ENCODE measurements around the gene SEC22A.

SEC22A gene

GRCh38 chr3:123201557-123202427 lies at the start of gene SEC22A:
Gene SEC22A (plus strand): TSS chr3:123201943. CDS start chr3:123209218, 7,275 bp downstream.
- DNase-seq: peak; percentile 93

- DNase-seq: no peak
Measured at GRCh38 chr3:123152687-123153086, 49.1 kb upstream of the SEC22A start.

- no peak for DNase-seq
Measured at GRCh38 chr3:123153125-123154019, 48.4 kb upstream of the SEC22A start.

- DNase-seq: no peak
Measured at GRCh38 chr3:123154020-123154985, 47.4 kb upstream of the SEC22A start.

- DNase-seq: no peak
Measured at GRCh38 chr3:123155471-123156011, 46.2 kb upstream of the SEC22A start.

DNA sequence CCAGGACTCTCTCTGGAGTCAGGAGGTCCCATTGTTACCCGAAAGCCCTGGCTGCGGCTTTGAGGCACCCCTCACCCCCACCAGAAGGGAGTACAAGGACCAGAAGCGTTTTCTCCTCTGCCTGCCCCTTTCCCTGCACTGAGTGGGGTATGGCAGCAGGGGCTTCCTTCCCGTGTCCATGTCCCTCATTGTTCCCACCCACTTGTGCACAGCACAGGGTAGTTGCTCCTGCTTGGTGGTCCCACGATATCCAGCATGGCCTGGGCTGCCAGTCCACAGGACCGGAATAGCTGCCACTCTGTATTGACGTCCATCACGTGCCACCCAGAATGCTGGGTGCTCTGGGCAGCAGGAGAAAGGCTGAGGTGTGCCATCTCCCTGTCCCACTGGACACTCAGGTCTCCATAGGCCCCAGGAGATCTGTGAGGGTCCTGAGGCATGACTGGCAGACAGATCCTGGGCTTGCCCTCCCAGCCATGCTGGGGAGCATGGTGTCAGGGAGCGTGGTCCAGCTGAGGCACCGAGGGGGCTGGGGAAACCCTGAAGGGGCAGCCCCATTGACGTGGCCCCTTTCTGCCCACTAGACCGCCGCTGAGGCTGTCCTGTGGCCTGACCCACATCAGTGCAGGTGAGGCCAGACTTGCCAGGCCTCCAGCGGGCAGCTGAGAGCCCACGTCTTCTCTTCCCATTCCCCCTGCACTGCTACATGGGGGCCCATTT lies 45.3 kb upstream of the SEC22A start:
- no peak for DNase-seq

- no peak for DNase-seq
Measured at GRCh38 chr3:123157209-123157597, 44.5 kb upstream of the SEC22A start.

- DNase-seq: no peak
Measured at GRCh38 chr3:123157598-123158287, 44.0 kb upstream of the SEC22A start.

- peak; percentile 4 for DNase-seq
Measured at GRCh38 chr3:123158330-123158729, 43.4 kb upstream of the SEC22A start.

DNA sequence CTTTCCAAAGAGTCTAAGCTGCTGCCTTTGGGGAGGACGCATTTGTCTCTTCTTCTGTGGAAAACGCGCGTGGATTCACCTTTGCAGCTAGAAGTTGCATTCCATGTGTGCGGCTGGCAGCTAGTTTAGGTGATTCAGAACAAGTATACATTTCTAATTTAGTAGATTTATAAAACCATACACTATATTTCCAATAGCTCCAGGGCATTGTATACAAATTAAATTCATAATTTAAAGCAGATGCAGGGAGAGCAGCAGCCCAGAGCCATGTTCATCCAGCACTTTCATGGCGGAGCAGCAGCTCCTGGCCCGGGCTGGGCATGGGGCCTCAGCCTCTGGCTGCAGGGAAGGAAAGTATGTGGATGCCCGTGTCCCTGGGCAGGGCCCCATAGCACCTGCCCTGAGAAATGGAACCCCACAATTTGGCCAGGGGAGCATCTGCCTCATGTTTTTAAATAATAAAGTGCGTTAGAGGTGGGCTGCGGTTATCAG lies 42.8 kb upstream of the SEC22A start:
- no peak for DNase-seq

- peak; percentile 20 for DNase-seq
Measured at GRCh38 chr3:123159926-123160635, 41.7 kb upstream of the SEC22A start.

GRCh38 chr3:123161167-123161566 lies 40.6 kb upstream of the SEC22A start:
- no peak for DNase-seq

GRCh38 chr3:123163141-123163540 lies 38.6 kb upstream of the SEC22A start:
- DNase-seq: no peak

DNA sequence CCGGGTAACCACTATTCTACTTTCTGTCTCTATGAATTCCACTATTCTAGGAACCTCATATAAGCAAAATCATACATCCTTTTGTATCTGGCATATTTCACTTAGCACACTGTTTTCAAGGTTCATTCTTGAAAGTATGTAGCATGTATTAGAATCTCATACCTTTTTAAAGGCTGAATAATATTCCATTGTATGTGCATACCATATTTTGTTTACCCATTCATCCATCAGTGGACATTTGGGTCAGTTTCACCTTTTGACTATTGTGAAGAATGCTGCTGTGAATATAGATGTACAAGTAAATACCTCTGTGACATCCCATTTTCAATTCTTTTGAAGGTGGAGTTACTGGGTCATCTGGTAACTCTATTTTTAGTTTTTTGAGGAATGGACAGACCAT lies 36.6 kb upstream of the SEC22A start:
- DNase-seq: no peak

- no peak for DNase-seq
Measured at GRCh38 chr3:123167686-123168085, 34.1 kb upstream of the SEC22A start.

GRCh38 chr3:123168122-123168521 lies 33.6 kb upstream of the SEC22A start:
- no peak for DNase-seq

GRCh38 chr3:123168605-123169004 lies 33.1 kb upstream of the SEC22A start:
- no peak for DNase-seq

DNA sequence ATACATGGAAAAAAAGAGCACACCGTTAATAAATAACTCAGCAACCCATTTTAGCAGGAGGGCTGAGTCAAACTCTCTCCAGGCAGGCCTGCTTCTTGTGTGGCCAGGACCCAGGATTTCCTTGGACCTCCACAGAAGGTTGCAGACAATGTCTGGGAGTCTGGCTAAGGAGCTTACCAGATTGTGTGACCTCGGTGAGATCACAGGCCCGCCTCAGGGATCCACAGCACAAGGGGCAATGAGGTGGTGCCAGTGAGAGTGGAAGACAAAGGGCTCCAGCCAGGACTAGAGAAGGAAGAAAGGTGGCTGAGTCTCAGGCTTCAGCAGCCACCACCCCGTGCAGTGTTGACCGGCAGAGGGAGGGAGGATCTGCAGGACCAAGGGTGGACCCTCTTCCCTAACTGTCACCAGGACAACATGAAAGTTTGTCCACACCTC lies 32.2 kb upstream of the SEC22A start:
- peak; percentile 2 for DNase-seq

DNA sequence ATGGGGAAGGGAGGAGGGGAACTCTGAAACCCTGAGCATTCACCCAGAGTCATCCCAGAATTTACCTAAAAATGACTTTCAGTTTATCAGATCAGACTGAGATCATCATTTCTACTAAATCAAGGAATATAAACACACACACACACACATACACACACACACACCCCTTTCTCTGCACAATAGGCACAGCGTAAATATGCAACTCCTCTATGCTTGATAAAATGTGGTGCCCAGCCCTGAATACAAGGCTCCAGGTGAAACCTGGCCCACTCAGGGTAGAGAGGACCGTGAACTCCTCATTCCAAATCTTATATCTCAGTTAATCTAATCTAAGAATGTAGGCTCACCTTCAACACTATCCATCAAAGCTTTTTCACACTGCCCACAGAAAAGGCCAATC lies 31.8 kb upstream of the SEC22A start:
- no peak for DNase-seq

GRCh38 chr3:123180791-123181190 lies 21.0 kb upstream of the SEC22A start:
- DNase-seq: no peak

All from fibroblast of skin of right biceps (primary cell).